GM18861 (cell line): ENCODE results near the gene PRR30.
A peak's percentile ranks its signal among the peaks of the same experiment; 100 is the strongest.

ENCODE experiments used
- ATAC-seq: cut with Tn5 transposase; IDR thresholded peaks from one replicate; pipeline ENCODE4 v1.9.1; 2021; ENCODE audit not compliant: unreplicated experiment

The PRR30 gene

DNA sequence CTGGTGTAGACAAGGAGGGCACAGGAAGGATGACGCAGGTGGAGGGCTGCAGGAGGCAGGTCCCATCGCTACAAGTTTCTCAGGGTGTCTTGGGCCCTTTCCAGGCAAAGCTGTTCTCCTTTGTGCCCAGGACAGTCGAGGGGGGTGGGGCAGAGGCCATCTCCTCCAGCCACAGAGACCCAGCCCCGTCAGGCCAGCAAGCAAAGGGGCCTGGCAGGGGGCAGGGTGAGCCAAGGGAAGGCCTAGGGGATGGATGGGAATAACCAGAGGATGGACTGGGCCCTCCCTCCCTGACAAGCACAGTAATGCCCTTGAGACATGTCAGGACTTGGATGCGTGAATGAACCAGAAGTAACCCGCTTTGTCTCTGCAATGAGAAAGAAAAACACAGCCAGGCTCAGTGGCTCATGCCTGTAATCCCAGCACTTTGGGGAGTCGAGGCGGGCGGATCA, 15.9 kb upstream of the PRR30 start:
- ATAC-seq = no peak

DNA sequence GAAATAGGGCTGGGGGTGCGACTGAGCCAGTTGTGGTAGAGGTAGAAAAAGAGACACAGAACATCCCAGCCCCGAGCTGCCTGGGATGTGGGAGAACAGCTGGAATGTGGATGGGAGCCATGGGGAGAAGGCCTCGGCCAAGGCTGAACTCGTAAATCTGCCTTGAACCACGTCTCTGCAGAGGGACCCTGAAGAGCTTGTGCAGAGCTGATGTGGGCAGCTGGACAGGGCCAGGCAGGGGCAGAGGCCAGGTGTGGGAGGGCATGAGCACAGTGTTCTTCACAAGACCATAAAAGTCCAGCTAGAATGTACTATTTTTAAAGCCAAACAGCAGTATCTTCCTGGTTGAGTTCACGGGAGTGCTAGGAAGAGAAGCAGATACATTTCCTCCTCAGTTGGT, 15.3 kb upstream of the PRR30 start:
- no peak for ATAC-seq

DNA sequence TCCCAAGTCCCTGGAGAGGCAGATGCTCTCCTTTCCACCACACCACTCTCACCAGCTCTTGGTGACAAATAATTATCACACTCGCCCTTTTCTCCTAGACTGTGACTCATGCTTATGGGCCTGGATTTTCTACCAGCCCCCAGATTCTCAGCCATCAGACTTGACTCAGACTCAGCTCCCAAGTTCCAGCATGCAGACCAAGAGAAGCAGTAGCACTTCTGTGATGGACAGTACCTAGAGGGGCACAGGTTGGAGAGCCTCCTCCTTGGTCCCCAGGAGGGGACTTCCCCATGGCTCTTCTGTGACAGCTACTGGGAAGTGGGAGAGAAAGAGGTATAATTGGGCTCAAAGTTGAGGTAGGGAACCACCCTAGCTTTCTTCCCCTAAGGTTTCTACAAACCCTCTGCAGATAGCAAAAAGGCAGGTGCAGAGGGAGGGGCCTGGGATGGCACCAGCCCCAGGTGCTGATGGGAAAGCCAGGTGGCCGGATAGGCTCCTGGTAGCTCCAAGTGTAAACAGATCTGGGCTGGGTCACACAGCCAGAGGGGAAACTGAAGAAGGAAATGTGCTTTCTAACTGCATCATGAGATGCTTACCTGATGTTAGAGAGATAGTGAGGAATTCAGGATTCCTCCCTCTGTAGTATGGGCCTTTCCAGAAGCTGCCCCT, 13.7 kb upstream of the PRR30 start:
- ATAC-seq = no peak

DNA sequence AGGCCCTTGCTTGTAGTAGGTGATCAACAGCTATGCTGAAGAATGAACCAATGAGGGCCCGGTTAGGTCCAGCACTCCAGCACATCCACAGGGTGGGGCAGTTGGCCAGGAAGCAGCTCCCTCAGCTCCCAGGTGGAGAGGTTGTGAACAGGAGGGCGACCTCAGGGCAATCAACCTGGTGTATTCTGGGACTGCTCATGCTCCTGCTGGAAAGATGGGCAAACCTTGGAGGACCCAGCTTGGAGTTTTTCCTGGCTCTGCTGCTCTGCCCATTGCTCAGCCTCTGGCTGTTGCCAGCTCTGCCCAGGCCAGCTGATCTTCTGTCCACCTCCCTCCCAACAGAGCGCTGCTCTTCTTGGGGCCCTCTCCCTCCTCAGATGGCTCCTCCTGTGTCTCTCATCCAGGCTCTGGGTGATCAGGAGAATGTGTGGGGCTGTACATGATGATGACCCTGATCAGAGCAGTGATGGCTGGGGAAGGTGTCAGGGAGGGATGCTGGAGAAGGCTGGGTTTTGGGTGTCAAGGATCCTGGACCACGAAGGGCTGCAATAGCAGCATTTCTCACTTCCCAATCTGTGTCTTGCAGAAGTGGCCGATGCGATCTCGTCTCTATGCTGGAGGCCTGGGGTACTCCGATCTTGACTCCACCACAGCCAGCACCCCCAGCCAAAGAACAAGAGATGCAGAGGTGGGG, 13.0 kb upstream of the PRR30 start:
- no peak for ATAC-seq

DNA sequence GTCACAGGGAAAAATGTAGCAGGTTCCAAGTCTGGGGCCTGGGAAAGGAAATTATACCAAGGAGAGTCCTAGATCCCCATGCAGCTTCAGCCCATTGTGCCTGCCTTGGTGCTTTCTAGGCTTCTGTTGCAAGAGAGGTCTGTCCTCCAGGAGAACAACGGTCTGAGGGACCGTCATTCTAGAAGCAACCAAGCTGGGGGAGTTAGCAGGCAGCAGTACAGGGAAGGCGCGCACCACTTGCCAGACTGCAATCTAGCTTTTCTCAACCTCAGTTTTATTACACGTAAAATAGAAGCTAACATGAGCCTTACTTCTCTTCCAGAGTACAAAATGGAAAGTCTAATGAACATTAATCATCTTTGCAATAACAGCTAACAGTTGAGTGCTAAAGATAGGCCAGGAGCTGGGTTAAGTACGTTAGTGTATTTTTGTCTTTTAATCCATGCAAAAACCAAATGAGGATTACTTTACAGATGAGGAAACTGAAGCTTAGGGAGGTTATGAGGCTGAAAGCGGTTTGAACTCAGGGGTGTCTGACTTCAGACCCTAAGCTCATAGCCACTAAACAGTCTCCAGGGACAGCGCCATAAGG, 11.5 kb upstream of the PRR30 start:
- ATAC-seq = no peak

DNA sequence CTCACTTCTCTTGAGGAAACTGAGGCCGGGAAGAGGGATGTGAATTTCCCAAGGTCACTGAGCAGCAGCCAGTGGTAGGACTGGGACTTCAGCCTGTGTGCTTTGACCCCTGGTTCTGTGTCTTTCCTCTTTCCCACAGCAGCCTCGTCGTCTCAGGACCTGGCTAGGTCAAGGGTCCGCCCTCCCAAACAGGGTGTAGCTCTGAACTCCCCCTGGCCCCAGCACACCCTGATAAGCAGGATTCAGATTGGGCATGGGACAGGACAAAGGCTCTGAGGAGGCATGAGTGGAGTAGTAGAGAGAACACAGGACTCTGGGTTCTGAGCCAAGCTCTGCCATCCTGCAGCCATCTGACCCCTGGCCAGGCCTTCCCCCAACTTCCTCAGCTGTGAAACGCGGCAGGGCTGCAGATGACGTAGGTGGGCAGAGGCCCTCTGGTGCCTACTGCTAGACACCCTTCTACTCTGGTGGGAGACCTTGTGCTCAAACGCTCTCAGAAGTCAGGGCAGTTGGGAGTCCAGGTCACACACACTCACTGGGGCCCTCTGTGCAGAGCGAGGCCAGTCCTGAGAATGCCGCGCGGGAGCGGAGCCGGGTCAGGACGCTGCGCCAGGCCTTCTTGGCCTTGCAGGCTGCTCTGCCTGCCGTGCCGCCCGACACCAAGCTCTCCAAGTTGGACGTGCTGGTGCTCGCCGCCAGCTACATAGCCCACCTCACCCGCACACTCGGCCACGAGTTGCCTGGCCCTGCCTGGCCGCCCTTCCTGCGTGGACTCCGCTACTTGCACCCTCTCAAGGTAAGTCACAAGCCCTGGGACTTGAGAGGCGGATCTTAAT, 10.6 kb upstream of the PRR30 start:
- ATAC-seq = no peak

DNA sequence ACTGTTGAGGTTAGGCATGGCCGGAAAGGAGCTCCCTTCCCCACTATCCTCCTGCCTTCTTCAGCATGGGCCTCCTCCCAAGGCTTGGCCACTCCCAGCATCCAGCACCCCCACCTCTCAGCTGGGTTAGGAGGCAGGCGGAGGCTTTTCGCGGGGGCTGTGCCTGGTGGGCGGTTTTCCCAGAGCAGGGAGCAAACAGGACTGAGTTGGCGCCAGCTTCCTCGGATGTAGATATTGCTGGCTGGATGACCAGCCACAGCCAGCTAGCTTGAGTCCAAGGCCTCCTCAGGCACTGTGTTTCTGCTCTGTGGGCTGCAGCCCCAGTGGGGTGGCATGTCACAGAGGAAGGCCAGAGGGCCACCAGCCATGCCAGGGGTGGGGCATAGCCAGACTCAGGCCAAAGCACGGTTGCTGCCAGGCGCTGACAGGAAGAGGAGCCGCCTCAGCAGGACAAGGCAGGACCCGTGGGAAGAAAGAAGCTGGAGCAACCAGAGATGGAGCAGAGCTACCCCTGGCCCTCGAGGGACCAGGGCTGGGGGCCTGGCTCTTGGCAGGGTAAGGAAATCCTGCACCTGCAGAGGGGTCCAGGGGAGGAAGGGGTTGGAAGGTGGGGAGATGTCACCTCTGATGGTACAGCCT, 9.7 kb upstream of the PRR30 start, which contains the start of gene TCF23:
Gene TCF23 (plus strand): TSS at position 204 of the 639 bp plus-strand sequence. CDS start 130 bp downstream, at position 334.
- ATAC-seq = no peak

DNA sequence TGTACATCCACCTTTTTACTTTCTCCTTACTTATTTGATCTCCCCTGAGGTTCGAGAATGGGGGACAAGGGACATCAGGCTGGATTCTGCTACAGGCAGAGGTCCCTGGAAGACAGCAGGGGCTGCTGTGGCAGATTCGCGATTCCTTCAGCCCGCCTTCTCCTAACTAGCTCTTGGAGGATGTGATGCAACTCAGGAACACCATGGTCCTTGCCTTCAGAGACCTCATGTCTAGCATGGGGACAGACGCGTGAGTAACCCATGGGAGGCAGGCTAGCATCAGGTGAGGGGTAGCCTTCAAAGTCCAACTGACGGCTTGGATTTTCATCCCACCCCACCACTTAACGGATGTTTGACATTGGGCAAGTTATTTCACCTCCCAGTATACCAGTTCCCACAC, 8.7 kb upstream of the PRR30 start:
- no peak for ATAC-seq

DNA sequence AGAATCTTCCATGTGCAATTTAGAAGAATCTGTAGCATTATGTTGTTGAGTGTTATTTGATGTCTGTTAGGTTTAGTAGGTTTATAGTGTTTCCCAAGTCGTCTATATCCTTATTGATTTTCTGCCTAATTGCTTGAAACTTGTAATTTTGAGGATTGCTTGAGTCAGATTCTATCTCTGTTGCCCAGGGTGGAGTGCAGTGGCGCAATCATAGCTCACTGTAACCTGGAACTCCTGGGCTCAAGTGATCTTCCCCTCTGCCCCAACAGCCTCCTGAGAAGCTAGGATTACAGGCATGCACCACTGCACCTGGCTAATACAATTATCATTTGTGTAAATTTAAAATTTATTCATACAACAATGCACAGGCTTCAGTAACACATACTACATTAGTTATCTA, 6.5 kb upstream of the PRR30 start:
- no peak for ATAC-seq

DNA sequence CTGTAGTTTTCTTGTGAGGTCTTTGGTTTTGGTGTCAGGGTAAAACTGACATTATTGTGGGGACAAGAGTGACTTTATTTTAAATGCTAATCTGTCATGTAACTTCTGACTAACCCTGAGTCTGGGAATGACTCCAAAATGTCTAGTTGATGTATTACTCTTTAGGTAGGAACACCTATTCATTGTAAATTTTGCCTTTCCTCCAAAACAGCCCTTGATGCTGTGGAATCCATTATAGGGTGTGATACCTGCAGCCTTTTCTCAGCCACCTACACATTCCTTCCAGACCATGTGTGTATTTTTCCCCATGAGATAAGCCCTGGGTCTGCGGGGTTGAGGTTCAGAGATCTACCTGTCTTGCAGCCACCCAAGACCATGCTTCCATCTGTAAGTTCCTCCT, 4.1 kb upstream of the PRR30 start:
- ATAC-seq = no peak

DNA sequence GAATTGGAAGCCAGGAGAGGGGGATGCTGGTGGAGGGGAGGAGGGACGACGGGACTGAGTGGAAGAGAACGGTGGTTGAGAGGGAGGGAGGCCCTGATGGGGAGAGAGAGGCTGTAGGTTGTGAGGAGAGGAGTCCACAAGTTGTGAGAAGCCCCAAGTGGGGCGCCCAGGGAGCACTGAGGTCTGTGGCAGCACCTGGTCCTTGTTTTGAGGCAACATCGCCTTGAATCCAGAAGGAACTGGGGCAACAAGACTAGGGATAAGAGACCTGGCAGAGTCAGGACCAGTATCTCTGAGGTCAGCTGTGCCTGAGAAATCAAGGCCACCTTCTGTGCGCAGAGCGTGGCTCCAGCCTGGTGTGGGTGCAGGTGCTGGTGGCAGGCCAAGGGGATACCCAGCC, 1.1 kb downstream of the PRR30 start:
- ATAC-seq = no peak

DNA sequence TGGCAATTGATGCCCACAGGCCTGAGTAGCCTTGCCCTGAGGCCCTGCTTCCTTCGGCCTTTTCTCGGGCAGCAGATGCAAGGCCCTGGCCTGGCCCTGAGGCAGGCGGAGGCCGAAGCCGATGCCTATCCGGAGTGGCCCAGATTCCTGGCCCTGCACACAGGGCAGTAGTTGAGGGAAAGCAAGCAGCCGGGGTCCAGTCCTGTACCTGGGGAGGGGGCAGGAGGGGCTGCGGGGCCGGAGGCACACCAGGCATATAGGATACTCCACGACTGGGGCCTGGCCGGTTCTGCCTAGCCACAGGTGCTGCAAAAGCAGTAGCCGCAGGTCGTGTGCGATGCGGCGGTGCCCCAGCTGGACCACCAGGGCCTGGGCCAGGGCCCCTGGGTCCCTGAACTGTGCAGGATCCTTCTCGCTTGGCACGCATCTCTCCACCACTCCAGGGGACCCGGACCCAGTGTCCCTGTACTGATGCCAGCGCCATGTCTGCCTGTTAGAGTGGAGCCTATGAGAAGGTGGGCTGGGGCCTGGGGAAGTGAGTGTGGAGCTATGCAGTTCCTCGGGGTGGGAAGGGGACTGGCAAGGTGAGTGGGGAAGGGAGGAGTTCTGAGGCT, 1.8 kb downstream of the PRR30 start:
- ATAC-seq = no peak

DNA sequence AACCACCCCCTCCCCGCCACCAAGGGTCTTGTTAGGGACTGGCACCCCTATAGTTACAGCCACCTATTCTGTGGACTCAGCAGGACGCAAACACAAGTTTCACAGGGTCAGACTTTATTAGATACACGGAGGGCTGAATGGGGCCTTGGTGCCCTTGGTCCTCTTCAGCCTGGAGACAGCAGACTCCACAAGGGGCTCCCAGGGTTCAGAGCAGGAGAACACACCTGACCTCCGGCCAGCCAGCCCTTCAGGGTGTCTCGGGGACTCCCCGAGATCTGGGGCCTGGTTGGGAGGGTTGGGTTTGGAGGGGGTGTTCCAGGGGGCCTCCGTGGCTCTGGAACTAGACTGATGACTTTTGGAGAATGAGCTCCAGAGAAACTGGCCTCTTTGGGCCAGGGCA, 2.5 kb downstream of the PRR30 start:
- ATAC-seq = no peak

DNA sequence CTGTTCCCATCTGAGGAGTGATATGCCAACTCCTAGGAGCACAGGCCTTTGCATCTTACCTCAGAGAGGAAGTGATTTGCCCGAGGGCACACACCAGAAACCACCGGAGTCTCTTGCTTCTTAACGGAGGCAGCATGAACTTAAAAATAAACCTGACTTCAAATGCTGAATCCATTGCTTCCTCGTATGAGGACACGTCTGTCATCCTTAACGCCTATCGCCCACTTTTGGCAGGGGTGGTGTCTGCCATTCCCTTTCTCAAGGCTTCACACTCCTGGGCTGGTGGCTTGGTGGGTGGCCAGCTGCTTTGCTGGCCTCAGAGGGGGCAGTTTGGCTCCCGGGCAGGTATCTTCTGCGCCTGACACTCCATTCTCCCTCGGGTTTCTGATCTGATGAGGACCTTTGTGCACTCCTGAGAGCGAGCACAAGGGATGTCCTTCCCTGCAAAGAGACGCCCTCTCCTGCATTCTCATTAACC, 3.7 kb downstream of the PRR30 start:
- no peak for ATAC-seq

DNA sequence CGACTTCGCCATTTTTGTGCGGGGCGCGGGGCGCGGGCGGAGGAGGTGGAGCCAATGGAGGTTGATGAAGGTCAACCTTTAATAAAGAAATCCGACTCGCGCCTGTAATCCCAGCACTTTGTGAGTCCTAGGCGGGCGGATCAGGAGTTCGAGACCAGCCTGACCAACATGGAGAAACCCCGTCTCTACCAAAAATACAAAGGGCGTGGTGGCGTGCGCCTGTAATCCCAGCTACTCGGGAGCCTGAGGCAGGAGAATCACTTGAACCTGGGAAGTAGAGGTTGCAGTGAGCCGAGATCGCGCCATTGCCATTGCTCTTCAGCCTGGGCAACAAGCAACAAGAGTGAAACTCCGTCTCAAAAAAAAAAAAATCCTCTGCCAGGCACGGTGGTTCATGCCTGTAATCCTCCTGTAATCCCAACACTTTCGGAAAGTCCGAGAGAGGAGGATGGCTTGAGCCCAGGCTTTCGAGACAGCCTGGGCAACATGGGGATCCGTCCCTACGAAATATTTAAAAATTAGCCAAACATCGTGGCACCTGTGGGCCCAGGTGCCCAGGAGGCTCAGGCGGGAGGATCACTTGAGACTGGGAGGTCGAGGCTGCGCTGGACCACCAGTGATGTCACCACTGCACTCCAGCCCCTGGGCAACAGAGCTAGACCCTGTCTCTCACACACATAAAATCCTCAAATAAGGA, 4.3 kb downstream of the PRR30 start:
- no peak for ATAC-seq

DNA sequence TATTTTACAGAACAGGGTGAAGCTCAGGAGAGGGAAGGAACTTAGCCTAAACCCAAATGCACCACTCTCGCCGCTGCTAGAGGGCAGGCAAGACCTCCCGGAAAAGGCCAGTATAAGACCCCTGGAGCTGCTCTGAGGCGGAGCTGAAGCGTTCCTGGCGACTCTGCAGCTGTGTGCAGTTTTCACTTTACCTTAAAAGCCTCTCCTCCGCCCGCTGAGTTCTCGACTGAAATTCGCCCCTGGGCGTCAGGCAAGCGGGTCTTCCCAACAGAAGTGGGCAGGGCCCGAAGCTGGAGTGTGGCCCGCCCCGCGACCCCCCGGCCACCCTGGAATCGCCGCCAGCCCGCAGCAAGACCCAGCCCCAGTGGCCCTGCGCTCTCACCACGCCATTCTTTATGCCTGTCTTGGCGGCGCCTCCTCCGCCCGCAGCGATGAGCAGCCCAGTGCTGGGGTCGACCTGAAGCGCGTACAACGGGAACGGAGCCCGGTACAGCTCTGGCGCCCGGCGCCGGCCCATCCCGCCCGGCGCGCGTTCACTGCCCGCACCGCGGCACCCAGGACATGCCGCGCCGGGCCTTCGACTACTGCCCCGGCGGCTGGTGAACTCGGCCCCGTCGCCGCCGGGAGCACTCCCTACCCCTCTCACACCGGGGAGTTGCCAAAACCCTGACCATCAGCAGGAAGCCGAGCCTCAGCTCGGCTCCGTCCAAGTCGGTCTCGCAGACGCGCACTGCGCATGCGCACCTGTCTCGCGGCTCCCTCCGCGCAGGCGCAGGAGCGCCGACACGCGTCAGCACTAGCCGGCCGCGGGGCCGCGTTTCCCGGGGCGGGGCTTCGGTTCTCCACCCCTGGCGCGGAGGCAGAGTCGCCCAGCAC, 5.1 kb downstream of the PRR30 start, which contains the start of gene PREB:
Gene PREB (minus strand): TSS at position 732 of the 876 bp plus-strand sequence. CDS start 215 bp downstream, at position 517.
- peak; percentile 83 for ATAC-seq

DNA sequence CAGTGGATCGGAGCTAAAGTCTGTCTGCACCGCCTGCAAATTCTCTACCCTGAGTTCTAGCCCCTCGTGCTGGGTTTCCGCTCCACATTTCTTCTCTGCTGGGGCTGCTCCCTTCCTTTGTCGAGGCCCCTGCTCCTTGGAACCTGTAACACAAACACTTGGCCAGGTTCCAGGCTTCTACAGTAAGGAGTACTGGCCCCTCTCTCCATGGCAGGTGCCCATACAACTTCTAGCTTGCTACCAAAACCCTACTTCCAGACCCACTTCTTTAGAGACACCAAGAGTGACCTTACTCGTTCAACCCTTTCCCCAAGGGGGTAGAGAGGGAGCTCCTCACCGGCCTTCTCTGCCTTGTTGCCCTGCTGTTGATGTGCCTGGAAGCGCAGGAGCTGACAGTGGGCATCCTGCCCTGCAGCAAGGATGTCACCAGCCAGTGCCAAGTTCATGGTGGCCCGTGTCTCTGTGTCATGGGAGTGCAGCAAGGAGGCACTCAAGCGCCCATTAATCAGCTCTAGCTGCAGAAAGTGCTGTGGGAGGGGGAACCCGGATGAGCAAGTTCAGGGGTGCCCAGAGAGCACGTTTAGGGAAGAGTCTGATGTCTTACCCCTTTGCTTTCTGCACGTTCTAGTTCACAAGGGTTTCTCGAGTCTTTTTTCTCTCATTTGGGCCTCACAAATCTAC, 5.9 kb downstream of the PRR30 start:
- no peak for ATAC-seq

DNA sequence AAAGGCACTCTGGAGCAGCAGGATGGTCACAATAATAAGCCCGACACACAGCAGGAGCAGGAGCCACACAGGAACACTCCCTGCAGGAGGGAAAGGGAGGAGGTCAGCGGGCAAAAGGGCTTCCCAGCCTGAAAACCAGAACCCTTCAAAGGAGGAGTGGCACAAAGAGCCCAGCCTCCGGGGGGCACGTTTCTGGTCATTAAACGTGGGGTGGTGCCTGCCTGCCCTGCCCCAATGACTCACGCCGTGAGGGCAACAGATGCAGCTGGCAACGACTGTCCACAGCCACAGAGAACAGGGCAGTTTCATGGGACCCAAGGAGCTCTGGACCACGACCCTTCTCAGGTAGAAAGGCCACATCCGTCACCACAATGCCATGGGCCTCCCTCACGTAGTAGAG, 7.8 kb downstream of the PRR30 start:
- no peak for ATAC-seq
